GDM1 (cell line): ENCODE measurements around the gene TBX10.
A peak's percentile ranks its signal among the peaks of the same experiment; 100 is the strongest.
"Not testable (repeated sequence)": the region's sequence is repeated elsewhere in the genome, so short reads cannot be mapped to it uniquely, and the experiment has no call there.

Experiments used
- DNase-seq: peaks from one replicate; lab custom pipeline; 2025; lab: John Stamatoyannopoulos, UW

The TBX10 gene

GRCh38 chr11:67645521-67646461, 6.2 kb upstream of the TBX10 start:
- DNase-seq: no peak

- DNase-seq: no peak
These were observed 5.2 kb upstream of the TBX10 start for GRCh38 chr11:67644472-67645418.

GRCh38 chr11:67644042-67644441, 4.5 kb upstream of the TBX10 start:
- DNase-seq: peak; percentile 19

GRCh38 chr11:67642173-67643120, 2.9 kb upstream of the TBX10 start:
- no peak for DNase-seq

GRCh38 chr11:67641338-67642172, 2.0 kb upstream of the TBX10 start:
- DNase-seq: no peak

GRCh38 chr11:67640758-67641337, 1.3 kb upstream of the TBX10 start:
- DNase-seq: no peak

- DNase-seq: no peak
These were observed 626 bp upstream of the TBX10 start for GRCh38 chr11:67640021-67640757.

GRCh38 chr11:67638535-67639437, 777 bp downstream of the TBX10 start:
- no peak for DNase-seq

GRCh38 chr11:67637441-67637840, 2.1 kb downstream of the TBX10 start:
- DNase-seq: not testable (repeated sequence)

- DNase-seq: no peak
These were observed 2.6 kb downstream of the TBX10 start for GRCh38 chr11:67636962-67637361.

GRCh38 chr11:67635231-67635521, 4.4 kb downstream of the TBX10 start:
- DNase-seq: no peak

GRCh38 chr11:67634366-67635230, 5.0 kb downstream of the TBX10 start:
- no peak for DNase-seq

GRCh38 chr11:67633758-67634365, 5.7 kb downstream of the TBX10 start:
- no peak for DNase-seq

- DNase-seq: no peak
These were observed 6.4 kb downstream of the TBX10 start for GRCh38 chr11:67632982-67633755.

GRCh38 chr11:67632175-67632981, 7.2 kb downstream of the TBX10 start:
- no peak for DNase-seq

GRCh38 chr11:67631853-67632174, 7.7 kb downstream of the TBX10 start:
- DNase-seq: no peak
